Measurements from ENCODE around the gene FAM50B.

- TF ChIP-seq EZH2phosphoT487 (conservative IDR thresholded peaks at IDR 0.05; ENCODE audit: low read length) (no peak), CTCF (IDR thresholded peaks at IDR 0.05; ENCODE audit: insufficient read depth, low read length, poor library complexity, severe bottlenecking) (no peak)
Measured at GRCh38 chr6:3869284-3869631, 20.1 kb downstream of the FAM50B start.

Data from SU-DHL-6 (cell line).